ENCODE data around the gene ADCY3. TPM values are rescaled to one million over a fixed set of nuclear protein-coding genes. Genes with fewer than 3 reads are reported as not detected.

ADCY3 gene
- total and polyA plus RNA-seq, 12 donors: 5.3 to 50.8 (median 13.1) TPM

- TF ChIP-seq CTCF (IDR thresholded peaks at IDR 0.05): no peak
- Histone ChIP-seq H3K27me3 (no peaks in the 10 kb centered on the region), H3K9me3 (no peaks in the 10 kb centered on the region), H3K36me3 (no peaks in the 10 kb centered on the region), H3K4me1 (peaks cover 0 to 7% (median 0%) of the 10 kb centered on the region in 9 donors), H3K4me3 (no peak overlapping the region), H3K27ac (no peak overlapping the region)
- DNase-seq: no peak
- intact Hi-C loops (cut with DNase I): no loop called here
- WGBS, 2 donors: 88 to 89% methylated on average over 5 of the region's 5 CpGs
- ATAC-seq: no peak
Measured at GRCh38 chr2:24935145-24935544, 15.1 kb upstream of the ADCY3 start.

DNA sequence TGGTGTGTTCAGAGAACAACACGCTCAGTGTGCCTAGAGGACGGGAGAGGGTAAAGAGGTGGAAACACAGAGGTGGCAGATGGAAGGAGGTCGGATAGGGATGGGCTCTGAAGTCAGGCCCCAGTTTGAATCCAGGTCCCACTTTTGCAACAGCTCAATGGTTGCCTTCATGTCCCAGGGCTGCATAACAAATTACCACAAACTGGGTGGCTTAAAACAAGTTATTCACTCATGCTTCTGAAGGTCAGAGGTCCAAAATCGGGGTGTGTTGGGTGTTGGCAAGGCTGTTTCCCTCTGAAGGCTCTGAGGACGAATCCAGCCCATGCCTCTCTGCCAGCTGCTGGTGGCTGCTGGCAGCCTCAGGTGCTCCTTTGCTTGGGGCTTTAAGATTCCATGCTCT, 12.7 kb upstream of the ADCY3 start:
- H3K27ac ChIP-seq: no peak overlapping the region
- 89 to 93% methylated on average over 5 of the region's 5 CpGs for WGBS, 2 donors
- DNase-seq (no peak), ATAC-seq (no peak)
- no peaks in the 10 kb centered on the region for H3K27me3 ChIP-seq
- TF ChIP-seq CTCF (IDR thresholded peaks at IDR 0.05): no peak
- H3K4me3 ChIP-seq: no peak overlapping the region
- H3K36me3 ChIP-seq: no peaks in the 10 kb centered on the region
- H3K9me3 ChIP-seq: no peaks in the 10 kb centered on the region
- peaks cover 0 to 7% (median 0%) of the 10 kb centered on the region in 9 donors for H3K4me1 ChIP-seq
- intact Hi-C loops (cut with DNase I): no loop called here

GRCh38 chr2:24930768-24931167, 10.7 kb upstream of the ADCY3 start:
- Histone ChIP-seq H3K4me3 (no peak overlapping the region), H3K36me3 (no peaks in the 10 kb centered on the region), H3K27ac (no peak overlapping the region), H3K4me1 (peaks cover 3 to 22% (median 15%) of the 10 kb centered on the region in 9 donors), H3K27me3 (no peaks in the 10 kb centered on the region), H3K9me3 (no peaks in the 10 kb centered on the region)
- ATAC-seq (peak in 5 of 8 donors; percentile 43 to 71 (median 57)), DNase-seq (no peak)
- 33 to 41% methylated on average over 6 of the region's 6 CpGs for WGBS, 2 donors
- no peak for TF ChIP-seq CTCF (IDR thresholded peaks at IDR 0.05)
- intact Hi-C loops (cut with DNase I): no loop called here

GRCh38 chr2:24929230-24929629, 9.2 kb upstream of the ADCY3 start:
- no peak for DNase-seq
- H3K27ac ChIP-seq: no peak overlapping the region
- H3K4me3 ChIP-seq: no peak overlapping the region
- ATAC-seq: no peak
- no peaks in the 10 kb centered on the region for H3K27me3 ChIP-seq
- peaks cover 3 to 22% (median 15%) of the 10 kb centered on the region in 9 donors for H3K4me1 ChIP-seq
- no peaks in the 10 kb centered on the region for H3K36me3 ChIP-seq
- intact Hi-C loops (cut with DNase I): no loop called here
- TF ChIP-seq CTCF (IDR thresholded peaks at IDR 0.05): no peak
- H3K9me3 ChIP-seq: no peaks in the 10 kb centered on the region
- WGBS, 2 donors: 91 to 93% methylated on average over 3 of the region's 3 CpGs

Measured in heart right ventricle (tissue), 16 donors.